OCI-LY7 (cell line): Measurements from ENCODE around the gene AAR2. TPM values are rescaled to one million over a fixed set of nuclear protein-coding genes. Genes with fewer than 3 reads are reported as not detected.

Source experiments
- BruUV-seq: library from RNA; stranded (reverse); fragments of 400-500 nt; replicated peaks from 2 replicates; lab custom pipeline; 2021; lab: Mats Ljungman, UMichigan
- CTCF ChIA-PET: fragments of 300-600 bp; sonication (Branson Sonifier 250); formaldehyde crosslinking; loops from one replicate; lab custom pipeline; 2022; ENCODE audit warnings: antibody characterized with exemption; ENCODE audit not compliant: unreplicated experiment; lab: Charles Lee
- POLR2A ChIA-PET: fragments of 300-600 bp; sonication (Branson Sonifier 250); formaldehyde crosslinking; loops from one replicate; lab custom pipeline; 2022; ENCODE audit warnings: antibody characterized with exemption; lab: Charles Lee
- DNase-seq: peaks from one replicate; pipeline ENCODE4 v3.0.0-alpha.2; 2015; ENCODE audit warnings: low spot score
- H2AFZ ChIP-seq: fragments of 200-600 bp; sonication (generic), shearing (Covaris generic); 2 replicates; pipeline ENCODE4 v1.6.1; 2014; ENCODE audit warnings: mild to moderate bottlenecking, antibody characterized with exemption, low read length, moderate library complexity
- H3K27ac ChIP-seq: fragments of 200-600 bp; sonication (generic); 2 replicates; pipeline ENCODE4 v1.5.1; 2014; ENCODE audit warnings: mixed run types, low read depth, mild to moderate bottlenecking, moderate library complexity, low read length, inconsistent platforms; ENCODE audit not compliant: poor library complexity, severe bottlenecking
- H3K36me3 ChIP-seq: fragments of 200-600 bp; sonication (generic); 2 replicates; pipeline ENCODE4 v1.6.1; 2014; ENCODE audit warnings: mild to moderate bottlenecking, antibody characterized with exemption, low read length, moderate library complexity, mixed read lengths; ENCODE audit not compliant: insufficient read depth
- H3K4me1 ChIP-seq: fragments of 200-600 bp; sonication (generic); 2 replicates; pipeline ENCODE4 v1.5.1; 2014; ENCODE audit warnings: mild to moderate bottlenecking, low read length; ENCODE audit not compliant: insufficient read depth, poor library complexity, severe bottlenecking
- H3K4me2 ChIP-seq: fragments of 200-600 bp; sonication (generic); 2 replicates; pipeline ENCODE4 v1.6.1; 2014; ENCODE audit warnings: mild to moderate bottlenecking, low read length
- H3K4me3 ChIP-seq: fragments of 200-600 bp; sonication (generic); 2 replicates; pipeline ENCODE4 v1.5.1; 2014; ENCODE audit warnings: mild to moderate bottlenecking, low read depth, low read length; ENCODE audit not compliant: poor library complexity, severe bottlenecking
- H3K79me2 ChIP-seq: fragments of 200-600 bp; sonication (generic); 2 replicates; pipeline ENCODE4 v1.6.1; 2016; ENCODE audit warnings: low read depth, mild to moderate bottlenecking, low read length, moderate library complexity, mixed read lengths; ENCODE audit not compliant: insufficient read depth
- H3K9me2 ChIP-seq: fragments of 200-600 bp; sonication (generic); 2 replicates; pipeline ENCODE4 v1.6.1; 2016; ENCODE audit warnings: mild to moderate bottlenecking, low read length, mixed read lengths; ENCODE audit not compliant: insufficient read depth
- H3K9me3 ChIP-seq: fragments of 200-600 bp; sonication (generic); 2 replicates; pipeline ENCODE4 v1.6.1; 2014; ENCODE audit warnings: mild to moderate bottlenecking, mixed run types, low read length, mixed read lengths
- H4K20me1 ChIP-seq: fragments of 200-600 bp; sonication (generic); 2 replicates; pipeline ENCODE4 v1.6.1; 2014; ENCODE audit warnings: mild to moderate bottlenecking, antibody characterized with exemption, low read length, moderate library complexity, mixed read lengths; ENCODE audit not compliant: insufficient read depth
- EZH2phosphoT487 ChIP-seq: fragments of 200-600 bp; sonication (generic); IDR thresholded peaks from 2 replicates; pipeline ENCODE4 v1.6.1; 2018; ENCODE audit warnings: low read depth, borderline replicate concordance, mild to moderate bottlenecking, mixed run types, antibody characterized with exemption, low read length, moderate library complexity, mixed read lengths
- intact Hi-C: fragments of 100-400 bp; cut with micrococcal nuclease; formaldehyde crosslinking; loops from one replicate; pipeline ENCODE4 v1.10.0; 2022; ENCODE audit not compliant: unreplicated experiment
- total RNA-seq, 2 experiments: library from RNA; depleted of rRNA in 1 of 2; stranded (reverse); fragments of >200 nt in 1 of 2; shearing (Covaris generic) in 1 of 2; gene quantifications; 2 replicates each; pipeline ENCODE4 v1.2.3, GENCODE V29; 2014 to 2022
- TF ChIP-seq, protein P1 (sequence below): fragments of 200-600 bp; sonication (generic); conservative IDR thresholded peaks from 2 replicates; pipeline ENCODE4 v1.5.1; 2014; ENCODE audit warnings: mild to moderate bottlenecking, antibody characterized with exemption, low read length, moderate library complexity, mixed read lengths

The AAR2 gene
- total RNA-seq, 2 experiments from 2014 or later = 20.3 to 26.4 TPM

DNA sequence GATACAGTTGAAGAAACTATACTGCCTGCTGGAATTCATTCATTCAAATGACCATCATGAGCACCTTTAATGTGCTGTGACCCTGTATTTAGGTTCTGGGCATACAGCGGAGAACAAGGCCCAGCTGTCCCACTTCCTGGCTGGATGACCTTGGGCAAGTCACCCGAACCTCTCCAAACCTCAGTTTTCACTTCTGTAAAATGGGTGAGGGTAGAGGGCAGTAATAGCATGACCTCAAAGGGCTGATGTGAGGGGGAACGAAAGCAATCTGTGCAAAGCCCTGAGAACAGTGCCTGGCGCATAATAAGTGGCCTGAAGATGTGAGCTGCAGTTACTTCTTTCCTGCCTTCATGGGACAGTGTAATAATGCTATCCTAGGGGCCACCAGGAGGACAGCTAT lies 20.5 kb upstream of the AAR2 start:
- H3K36me3 ChIP-seq = no peaks in the 10 kb centered on the region
- no peaks in the 10 kb centered on the region for H4K20me1 ChIP-seq
- H3K79me2 ChIP-seq = no peaks in the 10 kb centered on the region
- BruUV-seq = no TSS peak
- no peak for TF ChIP-seq EZH2phosphoT487
- TF ChIP-seq, protein P1, sequence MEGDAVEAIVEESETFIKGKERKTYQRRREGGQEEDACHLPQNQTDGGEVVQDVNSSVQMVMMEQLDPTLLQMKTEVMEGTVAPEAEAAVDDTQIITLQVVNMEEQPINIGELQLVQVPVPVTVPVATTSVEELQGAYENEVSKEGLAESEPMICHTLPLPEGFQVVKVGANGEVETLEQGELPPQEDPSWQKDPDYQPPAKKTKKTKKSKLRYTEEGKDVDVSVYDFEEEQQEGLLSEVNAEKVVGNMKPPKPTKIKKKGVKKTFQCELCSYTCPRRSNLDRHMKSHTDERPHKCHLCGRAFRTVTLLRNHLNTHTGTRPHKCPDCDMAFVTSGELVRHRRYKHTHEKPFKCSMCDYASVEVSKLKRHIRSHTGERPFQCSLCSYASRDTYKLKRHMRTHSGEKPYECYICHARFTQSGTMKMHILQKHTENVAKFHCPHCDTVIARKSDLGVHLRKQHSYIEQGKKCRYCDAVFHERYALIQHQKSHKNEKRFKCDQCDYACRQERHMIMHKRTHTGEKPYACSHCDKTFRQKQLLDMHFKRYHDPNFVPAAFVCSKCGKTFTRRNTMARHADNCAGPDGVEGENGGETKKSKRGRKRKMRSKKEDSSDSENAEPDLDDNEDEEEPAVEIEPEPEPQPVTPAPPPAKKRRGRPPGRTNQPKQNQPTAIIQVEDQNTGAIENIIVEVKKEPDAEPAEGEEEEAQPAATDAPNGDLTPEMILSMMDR = no peak
- H2AFZ ChIP-seq = no peak overlapping the region
- H3K4me2 ChIP-seq = no peak overlapping the region
- H3K9me3 ChIP-seq = no peaks in the 10 kb centered on the region
- H3K4me1 ChIP-seq = no peaks in the 10 kb centered on the region
- H3K27ac ChIP-seq = no peak overlapping the region
- POLR2A ChIA-PET = interaction anchor here (0.9 kb wide), 1 partner anchor 8 kb away, joined by 4 read pairs; no protein-coding TSS in a partner anchor
- no peak for DNase-seq
- CTCF ChIA-PET = interaction anchor here (0.7 kb wide), 1 partner anchor 223 kb away, joined by 3 read pairs; no protein-coding TSS in a partner anchor
- intact Hi-C loops = no loop called here
- no peaks in the 10 kb centered on the region for H3K9me2 ChIP-seq
- no peak overlapping the region for H3K4me3 ChIP-seq

DNA sequence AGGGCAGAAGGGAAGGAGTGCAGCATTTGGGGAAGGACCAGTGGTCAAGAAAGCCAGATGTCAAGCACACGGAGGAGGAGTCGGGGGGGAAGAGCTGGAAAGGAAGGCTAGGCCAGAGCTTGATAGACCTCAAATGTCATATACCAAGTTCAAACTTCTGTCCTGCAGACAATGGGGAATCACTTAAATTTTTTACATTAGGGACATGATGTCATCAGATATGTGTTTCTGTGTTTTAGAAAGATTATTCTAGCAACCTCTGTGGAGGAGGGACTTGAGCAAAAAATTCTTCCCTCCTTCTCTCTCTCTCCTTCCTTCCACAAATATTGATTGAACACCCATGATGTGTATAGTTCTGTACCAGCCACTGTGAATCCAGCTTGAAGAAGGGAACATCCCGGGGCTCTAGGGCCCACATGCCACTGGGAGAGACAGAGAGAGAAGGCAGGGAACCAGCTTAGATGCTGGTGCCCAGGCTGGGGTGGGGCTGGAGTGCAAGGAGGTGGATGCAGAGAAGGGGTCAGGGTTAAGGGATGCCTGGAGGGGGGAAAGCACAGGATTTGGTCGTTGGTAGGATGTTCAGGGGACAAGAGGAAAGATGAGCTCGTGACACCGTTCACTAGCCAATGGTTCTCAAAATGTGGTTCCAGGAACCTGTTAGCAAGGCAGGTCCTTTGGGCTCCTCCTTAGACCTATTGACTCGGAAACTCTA lies 19.8 kb upstream of the AAR2 start:
- DNase-seq = no peak
- no peaks in the 10 kb centered on the region for H4K20me1 ChIP-seq
- no TSS peak for BruUV-seq
- no peaks in the 10 kb centered on the region for H3K79me2 ChIP-seq
- no peaks in the 10 kb centered on the region for H3K4me1 ChIP-seq
- ChIA-PET CTCF (interaction anchor here (0.7 kb wide), 1 partner anchor 223 kb away, joined by 3 read pairs; no protein-coding TSS in a partner anchor), POLR2A (interaction anchor here (0.9 kb wide), 1 partner anchor 9 kb away, joined by 4 read pairs; no protein-coding TSS in a partner anchor)
- H3K9me3 ChIP-seq = no peaks in the 10 kb centered on the region
- no peak overlapping the region for H2AFZ ChIP-seq
- H3K27ac ChIP-seq = no peak overlapping the region
- TF ChIP-seq, protein P1 = no peak
- no peak for TF ChIP-seq EZH2phosphoT487
- no peak overlapping the region for H3K4me3 ChIP-seq
- H3K4me2 ChIP-seq = no peak overlapping the region
- H3K9me2 ChIP-seq = no peaks in the 10 kb centered on the region
- intact Hi-C loops = no loop called here
- no peaks in the 10 kb centered on the region for H3K36me3 ChIP-seq

DNA sequence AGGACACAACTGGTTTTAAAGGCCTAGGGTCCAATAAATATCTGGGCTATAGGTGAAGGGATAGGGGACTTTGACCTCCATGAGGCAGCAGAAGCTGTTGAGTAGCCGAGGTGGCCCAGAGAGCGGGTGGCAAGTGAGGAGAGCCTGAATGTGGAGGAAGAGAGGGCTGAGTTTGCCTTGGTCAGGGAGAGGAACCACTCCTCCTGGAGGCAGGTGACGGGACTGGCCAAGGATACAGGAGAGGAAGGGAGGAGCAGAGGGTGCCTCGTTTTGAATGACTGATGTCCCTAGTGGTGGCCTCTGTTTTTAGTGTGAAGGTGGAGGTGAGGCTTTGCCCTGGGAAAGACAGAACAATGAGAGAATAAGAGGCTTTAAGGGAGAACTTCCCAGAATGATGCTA lies 19.1 kb upstream of the AAR2 start:
- intact Hi-C loops = no loop called here
- Histone ChIP-seq H2AFZ (no peak overlapping the region), H3K4me1 (no peaks in the 10 kb centered on the region), H3K4me3 (no peak overlapping the region), H4K20me1 (no peaks in the 10 kb centered on the region), H3K4me2 (no peak overlapping the region), H3K9me3 (no peaks in the 10 kb centered on the region), H3K36me3 (no peaks in the 10 kb centered on the region), H3K79me2 (no peaks in the 10 kb centered on the region), H3K27ac (no peak overlapping the region), H3K9me2 (no peaks in the 10 kb centered on the region)
- ChIA-PET CTCF (no interaction called here), POLR2A (no interaction called here)
- no peak for TF ChIP-seq EZH2phosphoT487
- TF ChIP-seq, protein P1 = no peak; the same call in 1 of the 2 replicates
- no peak for DNase-seq
- no TSS peak for BruUV-seq
